ENCODE measurements around the gene RNF149. TPM values are rescaled to one million over a fixed set of nuclear protein-coding genes. Genes with fewer than 3 reads are reported as not detected.

RNF149 gene
- total and polyA plus RNA-seq, 9 of the 15 experiments (the other 6 are each of a cell fraction or from before 2014, with no cell fraction given) = 9.0 to 31.5 (median 22.8) TPM

GRCh38 chr2:101241158-101241557 lies 67.3 kb downstream of the RNF149 start:
- Histone ChIP-seq H3K4me2 (ENCODE audit: insufficient read depth, low read length) (no peak overlapping the region), H3K4me3 (no peak overlapping the region), H2AFZ (ENCODE audit: low read depth, low read length) (peak overlapping the region; percentile 42; the same call in 1 of the 2 replicates), H3K27ac (ENCODE audit: extremely low read depth, low read depth, low read length) (no peak overlapping the region), H3K9me3 (replicated peaks; ENCODE audit: control insufficient read depth, insufficient read depth, low read depth, low read length) (0 out of 2 replicates have a peak, but pooled peaks cover 1% of the 10 kb centered on the region), H3K79me2 (ENCODE audit: control insufficient read depth, insufficient read depth, low read length) (no peaks in the 10 kb centered on the region), H4K20me1 (replicated peaks; ENCODE audit: control insufficient read depth, insufficient read depth, low read length) (no peaks in the 10 kb centered on the region), H3K27me3 (ENCODE audit: control insufficient read depth in 2 of 2, insufficient read depth in 2 of 2, low read length in 2 of 2) (no peaks in the 10 kb centered on the region), H3K4me1 (replicated peaks in 1 of 2; ENCODE audit: control insufficient read depth in 2 of 2, insufficient read depth in 2 of 2, low read length in 2 of 2) (no peaks in the 10 kb centered on the region), H3K9me1 (ENCODE audit: control insufficient read depth, insufficient read depth, low read length) (no peaks in the 10 kb centered on the region), H3K9ac (ENCODE audit: insufficient read depth in 1 of 2, low read depth in 2 of 2, low read length in 2 of 2) (no peak overlapping the region), H3K36me3 (ENCODE audit: control insufficient read depth, insufficient read depth, low read length) (no peaks in the 10 kb centered on the region)
- DNase-seq (ENCODE audit: extremely low read depth in 1 of 4, low spot score in 3 of 4) (no peak), ATAC-seq (no peak), FAIRE-seq (no peak)
- ChIA-PET POLR2A (interaction anchor here (1.0 to 1.2 kb wide), 2 partner anchors 10 to 11 kb away, joined by 3 to 6 read pairs; no protein-coding TSS in a partner anchor), CTCF (ENCODE audit: low intra/inter-chr PET ratio) (no interaction called here)
- in situ Hi-C loops (cut with MboI) (no loop called here), intact Hi-C loops (cut with micrococcal nuclease) (loop anchor here (10.0 kb wide), 1 partner anchor 104 kb away; no protein-coding TSS in a partner anchor)
- BruUV-seq (replicated peaks) = no TSS peak
- WGBS (ENCODE audit: insufficient coverage, low coverage, missing lambda C conversion rate) = 12% methylated on average over 5 of the region's 5 CpGs
- no peak for TF ChIP-seq NUFIP1 (IDR thresholded peaks at IDR 0.05; ENCODE audit: partially characterized antibody)
- TF ChIP-seq, protein P1, sequence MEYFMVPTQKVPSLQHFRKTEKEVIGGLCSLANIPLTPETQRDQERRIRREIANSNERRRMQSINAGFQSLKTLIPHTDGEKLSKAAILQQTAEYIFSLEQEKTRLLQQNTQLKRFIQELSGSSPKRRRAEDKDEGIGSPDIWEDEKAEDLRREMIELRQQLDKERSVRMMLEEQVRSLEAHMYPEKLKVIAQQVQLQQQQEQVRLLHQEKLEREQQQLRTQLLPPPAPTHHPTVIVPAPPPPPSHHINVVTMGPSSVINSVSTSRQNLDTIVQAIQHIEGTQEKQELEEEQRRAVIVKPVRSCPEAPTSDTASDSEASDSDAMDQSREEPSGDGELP (CRISPR knock-in tag; IDR thresholded peaks at IDR 0.05; ENCODE audit: borderline replicate concordance) = no peak
- TF ChIP-seq, protein P2, sequence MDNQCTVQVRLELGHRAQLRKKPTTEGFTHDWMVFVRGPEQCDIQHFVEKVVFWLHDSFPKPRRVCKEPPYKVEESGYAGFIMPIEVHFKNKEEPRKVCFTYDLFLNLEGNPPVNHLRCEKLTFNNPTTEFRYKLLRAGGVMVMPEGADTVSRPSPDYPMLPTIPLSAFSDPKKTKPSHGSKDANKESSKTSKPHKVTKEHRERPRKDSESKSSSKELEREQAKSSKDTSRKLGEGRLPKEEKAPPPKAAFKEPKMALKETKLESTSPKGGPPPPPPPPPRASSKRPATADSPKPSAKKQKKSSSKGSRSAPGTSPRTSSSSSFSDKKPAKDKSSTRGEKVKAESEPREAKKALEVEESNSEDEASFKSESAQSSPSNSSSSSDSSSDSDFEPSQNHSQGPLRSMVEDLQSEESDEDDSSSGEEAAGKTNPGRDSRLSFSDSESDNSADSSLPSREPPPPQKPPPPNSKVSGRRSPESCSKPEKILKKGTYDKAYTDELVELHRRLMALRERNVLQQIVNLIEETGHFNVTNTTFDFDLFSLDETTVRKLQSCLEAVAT (IDR thresholded peaks at IDR 0.05) = no peak
- no peak for TF ChIP-seq PTBP1 (IDR thresholded peaks at IDR 0.05; ENCODE audit: low read depth, low read length)
- TF ChIP-seq AFF4 (CRISPR knock-in tag; IDR thresholded peaks at IDR 0.05) = no peak
- no peak for TF ChIP-seq ATF3 (IDR thresholded peaks at IDR 0.05)
- TF ChIP-seq ATF3 (CRISPR knock-in tag; conservative IDR thresholded peaks at IDR 0.05) = no peak
- no peak for TF ChIP-seq SP1 (CRISPR knock-in tag; IDR thresholded peaks at IDR 0.05)
- TF ChIP-seq RBM17 (IDR thresholded peaks at IDR 0.05; ENCODE audit: borderline replicate concordance, low read depth, low read length) = no peak
- TF ChIP-seq RBM39 (optimal IDR thresholded peaks at IDR 0.05; ENCODE audit: low read depth, low read length) = no peak
- TF ChIP-seq ZBTB33 (CRISPR knock-in tag; IDR thresholded peaks at IDR 0.05) = no peak
- TF ChIP-seq C11orf30 (IDR thresholded peaks at IDR 0.05; ENCODE audit: low read depth) = no peak
- TF ChIP-seq SRSF9 (IDR thresholded peaks at IDR 0.05; ENCODE audit: borderline replicate concordance, low read depth, low read length) = no peak
- TF ChIP-seq PTRF (tag; IDR thresholded peaks at IDR 0.05) = no peak
